ENCODE results near the gene ATRAID.
"Not testable (repeated sequence)": the region's sequence is repeated elsewhere in the genome, so short reads cannot be mapped to it uniquely, and the experiment has no call there.

The ATRAID gene

DNA sequence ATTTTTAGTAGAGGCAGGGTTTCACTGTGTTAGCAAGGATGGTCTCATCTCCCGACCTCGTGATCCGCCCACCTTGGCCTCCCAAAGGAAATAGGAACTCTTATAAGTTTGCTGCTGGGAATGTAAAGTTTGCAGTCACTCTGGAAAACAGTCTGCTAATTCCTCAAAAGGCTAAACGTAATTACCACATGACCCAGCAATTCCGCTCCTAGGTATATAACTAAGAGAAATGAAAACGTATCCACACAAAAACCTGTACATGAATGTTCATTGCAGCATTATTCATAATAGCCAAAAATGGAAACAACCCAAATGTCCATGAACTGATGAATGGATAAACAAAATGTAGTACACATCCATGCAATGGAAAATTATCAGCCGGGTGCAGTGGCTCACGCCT is 21.9 kb upstream of the ATRAID start:
- Histone ChIP-seq H3K4me3 (ENCODE audit: low read length in 2 of 2) (no peak overlapping the region), H3K4me2 (ENCODE audit: insufficient read depth, low read length, poor library complexity, severe bottlenecking) (no peak overlapping the region), H4K8ac (ENCODE audit: low read depth, low read length) (no peak overlapping the region), H3K9me3 (replicated peaks in 1 of 2; ENCODE audit: control insufficient read depth in 2 of 2, insufficient read depth in 1 of 2, low read depth in 1 of 2, low read length in 2 of 2) (no peaks in the 10 kb centered on the region), H3K27ac (replicated peaks; ENCODE audit: low read length) (no peak overlapping the region), H3K18ac (ENCODE audit: low read length) (no peak overlapping the region), H2BK15ac (ENCODE audit: low read length) (no peak overlapping the region), H3K4ac (ENCODE audit: low read length) (no peak overlapping the region), H2AK5ac (ENCODE audit: low read depth, low read length) (no peak overlapping the region), H3K23ac (ENCODE audit: low read depth, low read length, poor library complexity) (no peak overlapping the region), H3K14ac (ENCODE audit: low read length) (no peak overlapping the region), H2AFZ (ENCODE audit: low read length) (no peak overlapping the region), H3K9ac (ENCODE audit: low read depth, low read length, poor library complexity) (no peak overlapping the region), H3K4me1 (ENCODE audit: control insufficient read depth in 2 of 2, insufficient read depth in 1 of 2, low read depth in 1 of 2, low read length in 2 of 2) (no peaks in the 10 kb centered on the region), H2BK12ac (ENCODE audit: low read length) (no peak overlapping the region), H4K91ac (ENCODE audit: low read depth, low read length, poor library complexity) (no peak overlapping the region), H3K79me1 (ENCODE audit: low read depth, low read length) (no peaks in the 10 kb centered on the region), H2BK5ac (ENCODE audit: low read length) (no peak overlapping the region), H3K27me3 (ENCODE audit: control insufficient read depth in 3 of 3, insufficient read depth in 3 of 3, low read depth in 1 of 3, low read length in 3 of 3) (peaks cover 0 to 3% (median 0%) of the 10 kb centered on the region in 3 experiments), H3K36me3 (replicated peaks in 1 of 2; ENCODE audit: control insufficient read depth in 2 of 2, insufficient read depth in 2 of 2, low read length in 2 of 2) (no peaks in the 10 kb centered on the region), H2BK120ac (ENCODE audit: low read depth, low read length) (no peak overlapping the region)
- no CpG with 5 or more reads among the region's 8 CpGs for WGBS, 2 donors (ENCODE audit: extremely low coverage in 2 of 2, insufficient read length in 2 of 2, insufficient replicate concordance in 1 of 2)
- no peak for DNase-seq (ENCODE audit: low spot score)

DNA sequence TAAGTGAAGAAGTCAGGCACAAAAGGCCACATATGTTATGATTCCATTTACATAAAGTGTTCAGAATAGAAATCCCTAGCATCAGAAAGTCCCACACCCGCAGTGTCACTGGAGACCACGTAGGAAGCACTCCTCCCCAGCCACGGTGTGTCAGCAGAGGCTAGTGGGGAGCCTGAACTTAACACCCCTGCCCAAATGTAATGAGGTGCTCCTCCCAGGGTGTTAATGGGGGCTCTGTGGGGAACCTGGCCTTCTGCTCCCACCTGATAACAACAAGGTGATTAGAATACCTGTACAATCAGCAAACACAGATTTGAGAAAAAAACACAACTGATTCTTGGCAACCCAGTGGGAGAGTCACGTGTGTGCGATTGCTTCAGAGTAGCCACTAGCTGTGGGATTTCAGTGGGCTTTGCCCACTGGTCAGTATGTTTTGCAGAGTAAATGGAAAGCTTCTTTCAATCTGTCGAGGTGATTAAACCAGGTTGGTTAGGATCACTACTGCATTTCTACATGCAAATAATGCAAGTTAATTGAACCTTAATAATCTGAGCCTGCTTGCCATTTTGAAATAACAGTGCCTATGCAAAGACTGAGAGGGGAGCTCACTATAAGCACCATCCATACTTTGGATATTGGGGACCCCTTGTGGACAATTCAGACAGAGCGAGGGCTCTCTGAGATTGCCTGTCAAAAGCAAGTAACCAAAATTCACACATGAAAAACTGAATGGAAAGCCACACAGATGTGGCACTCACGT is 20.6 kb upstream of the ATRAID start:
- no peaks in the 10 kb centered on the region for H3K79me1 ChIP-seq (ENCODE audit: low read depth, low read length)
- H3K27me3 ChIP-seq (ENCODE audit: control insufficient read depth in 3 of 3, insufficient read depth in 3 of 3, low read depth in 1 of 3, low read length in 3 of 3) = no peaks in the 10 kb centered on the region
- no peaks in the 10 kb centered on the region for H3K9me3 ChIP-seq (replicated peaks in 1 of 2; ENCODE audit: control insufficient read depth in 2 of 2, insufficient read depth in 1 of 2, low read depth in 1 of 2, low read length in 2 of 2)
- no peak overlapping the region for H3K4me2 ChIP-seq (ENCODE audit: insufficient read depth, low read length, poor library complexity, severe bottlenecking)
- H3K36me3 ChIP-seq (replicated peaks in 1 of 2; ENCODE audit: control insufficient read depth in 2 of 2, insufficient read depth in 2 of 2, low read length in 2 of 2) = no peaks in the 10 kb centered on the region
- no peak overlapping the region for H2AK5ac ChIP-seq (ENCODE audit: low read depth, low read length)
- H3K23ac ChIP-seq (ENCODE audit: low read depth, low read length, poor library complexity) = no peak overlapping the region
- no peaks in the 10 kb centered on the region for H3K4me1 ChIP-seq (ENCODE audit: control insufficient read depth in 2 of 2, insufficient read depth in 1 of 2, low read depth in 1 of 2, low read length in 2 of 2)
- no peak overlapping the region for H3K27ac ChIP-seq (replicated peaks; ENCODE audit: low read length)
- no peak overlapping the region for H2BK12ac ChIP-seq (ENCODE audit: low read length)
- H4K91ac ChIP-seq (ENCODE audit: low read depth, low read length, poor library complexity) = no peak overlapping the region
- H3K9ac ChIP-seq (ENCODE audit: low read depth, low read length, poor library complexity) = no peak overlapping the region
- peak; percentile 37 for DNase-seq (ENCODE audit: low spot score)
- WGBS, 2 donors (ENCODE audit: extremely low coverage in 2 of 2, insufficient read length in 2 of 2, insufficient replicate concordance in 1 of 2) = no CpG with 5 or more reads among the region's 8 CpGs
- no peak overlapping the region for H3K18ac ChIP-seq (ENCODE audit: low read length)
- no peak overlapping the region for H3K4ac ChIP-seq (ENCODE audit: low read length)
- no peak overlapping the region for H3K14ac ChIP-seq (ENCODE audit: low read length)
- H4K8ac ChIP-seq (ENCODE audit: low read depth, low read length) = no peak overlapping the region
- H2AFZ ChIP-seq (ENCODE audit: low read length) = no peak overlapping the region
- no peak overlapping the region for H2BK5ac ChIP-seq (ENCODE audit: low read length)
- no peak overlapping the region for H2BK120ac ChIP-seq (ENCODE audit: low read depth, low read length)
- no peak overlapping the region for H2BK15ac ChIP-seq (ENCODE audit: low read length)
- H3K4me3 ChIP-seq (ENCODE audit: low read length in 2 of 2) = no peak overlapping the region

DNA sequence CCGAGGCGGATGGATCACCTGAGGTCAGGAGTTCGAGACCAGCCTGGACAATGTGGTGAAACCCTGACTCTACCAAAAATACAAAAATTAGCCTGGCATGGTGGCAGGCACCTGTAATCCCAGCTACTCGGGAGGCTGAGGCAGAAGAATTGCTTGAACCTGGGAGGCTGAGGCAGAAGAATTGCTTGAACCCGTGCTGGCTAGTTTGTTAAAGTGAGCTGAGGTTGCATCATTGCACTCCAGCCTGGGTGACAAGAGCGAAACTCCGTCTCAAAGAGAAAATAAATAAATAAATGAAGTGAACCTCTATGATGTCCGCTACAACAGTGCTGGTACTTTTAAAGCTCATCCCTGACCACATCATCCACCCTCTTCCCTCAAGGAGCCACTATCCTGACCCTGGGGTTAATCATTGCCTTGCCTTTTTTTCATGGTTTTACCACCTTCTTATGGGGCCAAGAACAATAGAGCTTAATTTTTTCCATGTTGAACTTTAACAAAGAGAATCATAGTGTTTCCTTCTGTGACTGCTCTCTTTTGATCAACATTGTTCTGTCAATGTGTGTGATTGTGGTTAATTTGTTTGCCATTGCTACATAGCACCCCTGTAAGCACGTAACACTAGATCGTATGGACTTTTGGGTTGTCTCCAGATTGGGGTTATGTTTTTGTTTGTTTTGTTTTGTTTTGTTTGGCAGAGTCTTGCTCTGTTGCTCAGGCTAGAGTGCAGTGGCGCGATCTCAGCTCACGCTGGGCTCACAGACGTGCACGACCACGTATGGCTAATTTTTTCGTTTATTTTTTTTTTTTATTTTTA is 17.1 kb upstream of the ATRAID start:
- H3K27ac ChIP-seq (replicated peaks; ENCODE audit: low read length) = no peak overlapping the region
- H4K91ac ChIP-seq (ENCODE audit: low read depth, low read length, poor library complexity) = no peak overlapping the region
- H2AFZ ChIP-seq (ENCODE audit: low read length) = no peak overlapping the region
- H3K4ac ChIP-seq (ENCODE audit: low read length) = no peak overlapping the region
- H3K9me3 ChIP-seq (replicated peaks in 1 of 2; ENCODE audit: control insufficient read depth in 2 of 2, insufficient read depth in 1 of 2, low read depth in 1 of 2, low read length in 2 of 2) = no peaks in the 10 kb centered on the region
- H3K36me3 ChIP-seq (replicated peaks in 1 of 2; ENCODE audit: control insufficient read depth in 2 of 2, insufficient read depth in 2 of 2, low read length in 2 of 2) = peaks cover 4 to 6% of the 10 kb centered on the region in 2 donors
- no peak overlapping the region for H4K8ac ChIP-seq (ENCODE audit: low read depth, low read length)
- no peaks in the 10 kb centered on the region for H3K4me1 ChIP-seq (ENCODE audit: control insufficient read depth in 2 of 2, insufficient read depth in 1 of 2, low read depth in 1 of 2, low read length in 2 of 2)
- no peak overlapping the region for H3K9ac ChIP-seq (ENCODE audit: low read depth, low read length, poor library complexity)
- no peak for DNase-seq (ENCODE audit: low spot score)
- no peak overlapping the region for H3K18ac ChIP-seq (ENCODE audit: low read length)
- H2BK120ac ChIP-seq (ENCODE audit: low read depth, low read length) = no peak overlapping the region
- no peak overlapping the region for H3K14ac ChIP-seq (ENCODE audit: low read length)
- no peak overlapping the region for H2BK15ac ChIP-seq (ENCODE audit: low read length)
- no peak overlapping the region for H2AK5ac ChIP-seq (ENCODE audit: low read depth, low read length)
- H3K27me3 ChIP-seq (ENCODE audit: control insufficient read depth in 3 of 3, insufficient read depth in 3 of 3, low read depth in 1 of 3, low read length in 3 of 3) = no peaks in the 10 kb centered on the region
- H3K23ac ChIP-seq (ENCODE audit: low read depth, low read length, poor library complexity) = no peak overlapping the region
- no peaks in the 10 kb centered on the region for H3K79me1 ChIP-seq (ENCODE audit: low read depth, low read length)
- H3K4me3 ChIP-seq (ENCODE audit: low read length in 2 of 2) = no peak overlapping the region
- no CpG with 5 or more reads among the region's 17 CpGs for WGBS, 2 donors (ENCODE audit: extremely low coverage in 2 of 2, insufficient read length in 2 of 2, insufficient replicate concordance in 1 of 2)
- H2BK5ac ChIP-seq (ENCODE audit: low read length) = no peak overlapping the region
- no peak overlapping the region for H2BK12ac ChIP-seq (ENCODE audit: low read length)
- H3K4me2 ChIP-seq (ENCODE audit: insufficient read depth, low read length, poor library complexity, severe bottlenecking) = no peak overlapping the region

DNA sequence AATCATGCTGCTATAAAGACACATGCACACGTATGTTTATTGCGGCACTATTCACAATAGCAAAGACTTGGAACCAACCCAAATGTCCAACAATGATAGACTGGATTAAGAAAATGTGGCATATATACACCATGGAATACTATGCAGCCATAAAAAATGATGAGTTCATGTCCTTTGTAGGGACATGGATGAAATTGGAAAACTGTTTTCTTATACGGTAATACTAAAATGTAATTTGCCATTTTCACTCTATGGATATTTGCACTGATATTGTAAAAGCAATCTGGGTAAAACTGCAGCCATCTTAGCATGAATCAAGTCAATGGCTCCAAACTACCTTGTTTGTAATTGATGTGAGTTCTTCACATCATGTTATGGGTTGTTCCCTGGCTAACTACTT is 16.0 kb upstream of the ATRAID start:
- not testable (repeated sequence) for H3K4me3 ChIP-seq (ENCODE audit: low read length in 2 of 2); H2BK12ac ChIP-seq (ENCODE audit: low read length); DNase-seq (ENCODE audit: low spot score); H3K9me3 ChIP-seq (replicated peaks in 1 of 2; ENCODE audit: control insufficient read depth in 2 of 2, insufficient read depth in 1 of 2, low read depth in 1 of 2, low read length in 2 of 2); H3K4me1 ChIP-seq (ENCODE audit: control insufficient read depth in 2 of 2, insufficient read depth in 1 of 2, low read depth in 1 of 2, low read length in 2 of 2); H3K27me3 ChIP-seq (ENCODE audit: control insufficient read depth in 3 of 3, insufficient read depth in 3 of 3, low read depth in 1 of 3, low read length in 3 of 3); H3K14ac ChIP-seq (ENCODE audit: low read length); H4K8ac ChIP-seq (ENCODE audit: low read depth, low read length); H4K91ac ChIP-seq (ENCODE audit: low read depth, low read length, poor library complexity); H3K9ac ChIP-seq (ENCODE audit: low read depth, low read length, poor library complexity); H2AFZ ChIP-seq (ENCODE audit: low read length); H3K79me1 ChIP-seq (ENCODE audit: low read depth, low read length); H2BK5ac ChIP-seq (ENCODE audit: low read length); H3K4me2 ChIP-seq (ENCODE audit: insufficient read depth, low read length, poor library complexity, severe bottlenecking); H3K4ac ChIP-seq (ENCODE audit: low read length); H3K27ac ChIP-seq (replicated peaks; ENCODE audit: low read length); H2BK15ac ChIP-seq (ENCODE audit: low read length); H2BK120ac ChIP-seq (ENCODE audit: low read depth, low read length); H3K23ac ChIP-seq (ENCODE audit: low read depth, low read length, poor library complexity); H3K18ac ChIP-seq (ENCODE audit: low read length); H2AK5ac ChIP-seq (ENCODE audit: low read depth, low read length)
- no CpG with 5 or more reads among the region's 3 CpGs for WGBS, 2 donors (ENCODE audit: extremely low coverage in 2 of 2, insufficient read length in 2 of 2, insufficient replicate concordance in 1 of 2)
- peaks cover 8 to 15% of the 10 kb centered on the region in 2 donors for H3K36me3 ChIP-seq (replicated peaks in 1 of 2; ENCODE audit: control insufficient read depth in 2 of 2, insufficient read depth in 2 of 2, low read length in 2 of 2)

Measured in neuronal stem cell (in vitro differentiated cells).